Thyroid gland (tissue), 4 donors: ENCODE data around the gene GALNS. TPM values are rescaled to one million over a fixed set of nuclear protein-coding genes. Genes with fewer than 3 reads are reported as not detected.
A peak's percentile ranks its signal among the peaks of the same experiment; 100 is the strongest.

Source experiments
- DNase-seq, 2 donors: peaks; one replicate each; pipeline ENCODE4 v3.0.0-alpha.2; 2019
- H3K27ac ChIP-seq, 3 donors: fragments of 200-600 bp; sonication (generic); 1 replicate in 2 of 3; 2 replicates in 1 of 3; pipeline ENCODE4 v1.5.1; 2016 to 2019; ENCODE audit warnings: mild to moderate bottlenecking in 1 of 3, moderate library complexity in 1 of 3
- H3K27me3 ChIP-seq: fragments of 200-600 bp; sonication (generic); one replicate; pipeline ENCODE4 v1.5.1; 2019
- H3K36me3 ChIP-seq, 2 donors: fragments of 200-600 bp; sonication (generic); one replicate each; pipeline ENCODE4 v1.5.1; 2016 to 2019
- H3K4me1 ChIP-seq, 2 donors: fragments of 200-600 bp; sonication (generic); one replicate each; pipeline ENCODE4 v1.5.1; 2017 to 2019
- H3K4me3 ChIP-seq, 3 donors: fragments of 200-600 bp; sonication (generic); replicated peaks in 1 of 3; 1 replicate in 2 of 3; 2 replicates in 1 of 3; pipeline ENCODE4 v1.5.1; 2016; ENCODE audit warnings: mild to moderate bottlenecking in 1 of 3
- H3K9me3 ChIP-seq: fragments of 200-600 bp; sonication (generic); one replicate; pipeline ENCODE4 v1.5.1; 2017
- CTCF ChIP-seq, 6 experiments: fragments of 200-600 bp in 3 of 6; fragments of 450-650 bp in 3 of 6; sonication (generic) in 3 of 6; IDR thresholded peaks; one replicate each; pipeline ENCODE4 v1.5.1; 2016 to 2019; ENCODE audit warnings: antibody characterized with exemption in 6 of 6, mild to moderate bottlenecking in 2 of 6, inconsistent platforms in 1 of 6, moderate library complexity in 1 of 6
- POLR2A ChIP-seq, 2 donors: fragments of 450-650 bp; IDR thresholded peaks; one replicate each; pipeline ENCODE4 v1.6.1; 2017; ENCODE audit warnings: antibody characterized with exemption in 2 of 2, mild to moderate bottlenecking in 2 of 2, moderate library complexity in 1 of 2
- WGBS, 2 donors: methylation state at CpG; one replicate each; pipeline ENCODE4 v1.1.5; 2017; 5-methylcytosine and 5-hydroxymethylcytosine counted together
- intact Hi-C: fragments of 100-400 bp; cut with DNase I; formaldehyde crosslinking; loops from one replicate; pipeline ENCODE4 v1.15.1; 2023
- total RNA-seq, 4 donors: library from RNA; depleted of rRNA; stranded (reverse); fragments of >200 nt; gene quantifications; one replicate each; pipeline ENCODE4 v1.2.3, GENCODE V29; 2016

GALNS gene
- total RNA-seq, 4 donors from 2014 or later: 14.4 to 41.9 (median 33.0) TPM

- no peak overlapping the region for H3K4me3 ChIP-seq
- 76 to 83% methylated on average over 21 to 23 of the region's 27 CpGs for WGBS, 2 donors
- TF ChIP-seq CTCF (IDR thresholded peaks at IDR 0.05): no peak
- no peak for TF ChIP-seq POLR2A (IDR thresholded peaks at IDR 0.05)
- intact Hi-C loops: no loop called here
- no peaks in the 10 kb centered on the region for H3K27me3 ChIP-seq
- H3K27ac ChIP-seq: no peak overlapping the region
- peaks cover 10 to 15% of the 10 kb centered on the region in 2 donors for H3K4me1 ChIP-seq
- no peak for DNase-seq
- no peaks in the 10 kb centered on the region for H3K9me3 ChIP-seq
- H3K36me3 ChIP-seq: no peaks in the 10 kb centered on the region
These were observed 25.1 kb upstream of the GALNS start for GRCh38 chr16:88881675-88882357.

- Histone ChIP-seq H3K36me3 (no peaks in the 10 kb centered on the region), H3K9me3 (no peaks in the 10 kb centered on the region), H3K4me1 (peaks cover 6 to 8% of the 10 kb centered on the region in 2 donors), H3K4me3 (no peak overlapping the region), H3K27ac (no peak overlapping the region), H3K27me3 (no peaks in the 10 kb centered on the region)
- peak in 1 of 2 donors; percentile 7 for DNase-seq
- WGBS, 2 donors: 53 to 62% methylated on average over 6 to 21 of the region's 46 CpGs
- no peak for TF ChIP-seq CTCF (IDR thresholded peaks at IDR 0.05)
- no peak for TF ChIP-seq POLR2A (IDR thresholded peaks at IDR 0.05)
- intact Hi-C loops: no loop called here
These were observed 24.4 kb upstream of the GALNS start for GRCh38 chr16:88881007-88881615.

GRCh38 chr16:88880226-88881006, 23.7 kb upstream of the GALNS start:
- Histone ChIP-seq H3K27me3 (no peaks in the 10 kb centered on the region), H3K4me1 (peaks cover 0 to 1% of the 10 kb centered on the region in 2 donors), H3K9me3 (no peaks in the 10 kb centered on the region), H3K36me3 (no peaks in the 10 kb centered on the region), H3K4me3 (no peak overlapping the region), H3K27ac (no peak overlapping the region)
- intact Hi-C loops: no loop called here
- DNase-seq: no peak
- TF ChIP-seq POLR2A (IDR thresholded peaks at IDR 0.05) (no peak), CTCF (IDR thresholded peaks at IDR 0.05) (no peak)
- WGBS, 2 donors: 78 to 93% methylated on average over 12 to 35 of the region's 36 CpGs

- intact Hi-C loops: no loop called here
- WGBS, 2 donors: 92 to 93% methylated on average over 9 to 11 of the region's 11 CpGs
- Histone ChIP-seq H3K4me3 (no peak overlapping the region), H3K4me1 (no peaks in the 10 kb centered on the region), H3K36me3 (no peaks in the 10 kb centered on the region), H3K27me3 (no peaks in the 10 kb centered on the region), H3K27ac (no peak overlapping the region), H3K9me3 (no peaks in the 10 kb centered on the region)
- DNase-seq: no peak
- TF ChIP-seq CTCF (IDR thresholded peaks at IDR 0.05) (no peak), POLR2A (IDR thresholded peaks at IDR 0.05) (no peak)
These were observed 23.0 kb upstream of the GALNS start for GRCh38 chr16:88879788-88880055.
